Activated CD4-positive, alpha-beta T cell treated with anti-CD3 and anti-CD28 coated beads, Interleukin-10, Interleukin-2, amounts not matched to agents 100 ng/mL and 50 ng/mL, durations not matched to agents 16 hours and 8 hours (primary cell): ENCODE measurements around the gene CTXN1.
"Not testable (repeated sequence)": the region's sequence is repeated elsewhere in the genome, so short reads cannot be mapped to it uniquely, and the experiment has no call there.

Source experiments
- DNase-seq: peaks from one replicate; pipeline ENCODE4 v3.0.0-alpha.2; 2020

Gene CTXN1

DNA sequence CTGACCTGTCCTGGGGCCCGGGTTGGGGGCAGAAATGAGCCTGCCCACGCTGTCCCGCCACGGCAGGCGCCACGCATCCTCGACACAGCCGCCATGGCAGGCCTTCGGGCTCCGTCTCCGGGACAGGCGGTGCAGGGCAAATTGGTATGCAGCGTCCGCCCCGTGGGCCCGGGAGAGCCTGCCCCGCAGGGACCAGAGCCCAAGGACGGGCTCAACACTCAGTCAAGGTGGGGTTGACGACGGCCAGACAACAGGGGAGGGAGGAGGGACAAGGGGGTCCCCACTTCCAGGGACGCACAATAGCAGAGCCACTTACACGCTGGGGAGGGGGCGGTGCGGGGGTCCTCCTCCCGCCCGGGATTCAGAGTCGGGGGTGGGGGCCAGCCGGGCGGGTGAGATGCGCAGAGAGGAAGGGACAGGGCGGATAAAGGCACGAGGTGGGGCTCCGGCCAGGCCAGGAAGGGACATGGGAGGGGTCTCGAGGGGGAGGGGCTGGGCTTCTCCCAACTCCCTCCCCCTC lies 1.2 kb downstream of the CTXN1 start:
- no peak for DNase-seq

DNA sequence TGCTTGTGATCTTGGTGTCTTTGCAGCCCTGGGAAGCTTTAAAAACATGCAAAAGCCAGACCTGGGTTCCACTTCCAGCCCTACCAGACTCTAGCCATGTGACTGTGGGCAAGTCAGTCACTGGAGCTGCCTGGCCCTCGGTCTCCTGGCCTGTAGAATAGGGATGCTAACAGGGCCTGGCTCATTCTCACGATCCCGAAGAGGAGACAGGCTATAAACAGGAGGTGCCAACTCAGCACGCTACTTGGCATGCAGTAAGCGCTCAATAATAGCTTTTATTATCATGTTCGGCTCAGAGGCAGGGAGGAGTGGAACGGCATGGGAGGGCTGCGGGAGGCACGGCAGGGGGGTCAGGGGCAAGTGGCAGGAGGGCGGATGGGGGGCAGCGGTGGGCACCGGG lies 1.7 kb downstream of the CTXN1 start:
- no peak for DNase-seq

DNA sequence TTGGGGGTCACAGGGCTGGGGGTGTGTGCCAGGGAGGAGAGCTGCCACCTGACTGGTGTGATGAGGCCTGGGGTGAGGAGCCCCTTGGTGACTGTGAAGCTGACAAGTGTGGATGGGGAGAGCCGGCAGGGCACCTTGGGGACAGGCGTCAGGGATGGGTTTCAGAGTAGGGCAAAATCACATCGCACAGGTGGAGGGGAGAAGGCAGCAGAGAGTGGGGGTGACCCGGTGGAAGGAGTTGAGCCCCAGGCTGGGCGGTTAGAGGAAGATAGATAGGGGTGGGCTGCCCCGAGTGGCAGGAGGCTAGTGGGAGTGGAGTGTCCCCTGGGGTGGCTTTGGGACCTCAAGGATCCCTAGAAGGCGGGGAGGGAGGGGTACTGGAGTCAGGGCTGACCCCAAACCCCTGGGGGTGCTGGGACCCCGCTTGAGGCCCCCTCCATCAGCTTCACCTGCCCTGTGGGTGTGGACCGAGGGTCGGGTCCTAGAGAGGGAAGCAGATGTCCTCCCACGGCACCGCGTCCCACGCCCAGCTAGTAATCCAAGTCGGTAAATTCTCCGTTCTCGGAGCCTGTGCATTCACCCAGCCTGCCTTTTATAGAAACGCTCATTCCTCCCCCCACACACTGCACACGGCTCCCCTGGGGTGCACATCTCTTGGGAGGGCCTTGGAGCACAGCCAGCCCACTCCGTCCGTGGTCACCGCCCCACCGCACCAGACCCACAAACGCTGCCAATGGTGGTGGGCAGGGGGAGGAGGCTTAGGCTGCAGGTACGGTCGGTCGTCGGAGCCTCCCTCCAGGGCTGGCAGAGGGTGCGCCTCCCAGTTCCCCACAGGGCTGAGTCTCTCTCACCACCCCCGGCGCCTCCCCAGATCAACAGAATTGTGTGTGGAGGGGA lies 2.4 kb downstream of the CTXN1 start:
- no peak for DNase-seq

DNA sequence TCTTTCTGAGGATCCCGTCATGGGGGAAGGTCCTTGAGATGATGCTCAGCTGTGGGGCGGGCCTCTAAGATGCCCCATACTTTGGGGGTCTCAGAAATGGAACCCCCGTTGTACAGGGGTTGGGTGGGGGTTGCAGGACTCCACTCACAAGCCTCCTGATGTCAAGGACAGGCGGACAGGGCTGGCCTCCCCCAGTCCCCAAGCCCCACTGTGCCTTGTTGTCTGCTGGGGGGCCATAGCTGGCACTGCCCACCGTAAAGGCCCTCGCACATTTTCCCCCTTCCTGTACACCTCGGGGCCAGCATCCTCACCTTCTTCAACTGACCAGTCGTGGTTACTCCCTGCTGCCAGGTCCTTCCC lies 3.1 kb downstream of the CTXN1 start:
- DNase-seq = no peak

GRCh38 chr19:7921967-7922835 lies 3.7 kb downstream of the CTXN1 start:
- no peak for DNase-seq

- DNase-seq = no peak
Observed at GRCh38 chr19:7921302-7921966, 4.5 kb downstream of the CTXN1 start.

- peak; percentile 98 for DNase-seq
Observed at GRCh38 chr19:7920519-7921301, 5.2 kb downstream of the CTXN1 start.

DNA sequence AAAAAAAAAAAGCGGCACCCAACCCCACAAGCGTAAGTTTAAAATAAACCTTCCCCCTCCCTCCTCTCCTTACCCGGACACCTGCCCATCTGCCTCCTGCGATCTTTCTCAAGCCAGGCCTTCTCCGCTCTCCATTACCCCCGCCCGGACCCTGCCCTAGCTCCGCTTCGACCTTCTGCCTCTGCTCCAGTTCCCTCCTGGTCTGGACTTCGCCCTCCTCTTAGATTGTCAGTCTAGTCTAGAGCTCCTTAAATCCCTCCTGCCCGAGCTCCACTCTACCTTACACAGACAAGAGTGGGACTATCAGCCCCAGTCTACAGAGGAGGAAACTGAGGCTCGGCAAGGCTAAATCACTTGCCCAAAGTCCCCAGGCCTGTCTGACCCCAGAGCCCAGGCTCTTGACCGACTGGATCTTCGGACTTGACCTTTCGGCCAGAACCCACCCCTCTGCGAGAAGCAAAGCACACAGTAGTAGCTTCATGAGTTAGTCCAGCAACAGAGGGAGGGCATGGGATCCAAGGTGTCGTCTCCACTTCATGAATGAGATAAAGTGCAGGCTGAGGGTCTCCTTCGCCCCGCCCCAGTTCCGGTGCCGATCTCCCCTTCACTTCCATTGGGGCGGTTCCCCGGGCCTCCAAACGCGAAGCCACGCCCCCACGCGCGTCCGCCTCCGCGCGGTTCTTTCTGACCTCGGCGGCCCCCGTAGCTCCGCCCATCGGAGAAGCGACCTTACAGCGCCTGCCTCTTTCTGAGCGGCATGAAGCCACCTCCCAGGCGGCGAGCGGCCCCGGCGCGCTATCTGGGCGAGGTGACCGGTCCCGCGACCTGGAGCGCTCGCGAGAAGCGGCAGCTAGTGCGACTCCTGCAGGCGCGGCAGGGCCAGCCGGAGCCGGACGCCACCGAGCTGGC lies 6.1 kb downstream of the CTXN1 start, which contains the start of gene SNAPC2:
Gene SNAPC2, plus strand, starts transcription at position 729 of the 909 bp plus-strand sequence. Its CDS starts 29 bp downstream, at position 758.
- DNase-seq = peak; percentile 97

DNA sequence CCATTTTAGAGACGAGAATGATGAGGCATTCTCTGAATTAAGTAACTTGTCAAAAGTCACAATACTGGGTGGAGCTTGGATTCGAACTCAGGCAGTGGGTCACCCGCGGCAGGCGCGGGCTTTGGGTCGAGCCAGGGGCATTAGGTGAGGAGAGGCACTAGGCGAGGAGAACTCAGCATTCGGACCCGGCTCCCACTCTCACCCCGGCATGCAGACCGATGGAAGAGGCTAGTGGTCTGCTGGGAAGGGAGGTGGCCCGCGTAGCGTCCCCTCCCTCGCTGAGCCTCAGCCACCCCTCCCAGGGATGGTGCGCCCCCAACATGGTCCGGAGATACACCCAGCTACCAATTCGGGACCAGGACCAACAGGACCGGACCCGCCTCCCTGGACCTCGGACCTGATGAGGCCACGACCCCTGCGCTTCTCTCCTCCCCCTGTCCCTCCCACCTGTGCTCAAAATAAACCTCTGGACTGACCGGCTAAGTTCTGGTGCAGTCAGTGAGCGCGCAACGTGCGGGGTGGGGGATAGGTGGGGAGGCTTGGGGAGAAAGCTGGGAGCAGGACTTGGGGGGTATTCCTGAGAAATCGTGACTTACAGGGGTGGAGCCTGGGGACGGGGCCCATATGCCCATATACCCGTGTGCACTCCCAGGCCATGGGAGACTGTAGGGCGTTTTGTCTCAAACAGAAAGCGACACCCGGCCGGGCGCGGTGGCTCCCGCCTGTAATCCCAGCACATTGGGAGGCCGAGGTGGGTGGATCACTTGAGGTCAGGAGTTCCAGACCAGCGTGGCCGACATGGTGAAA lies 7.1 kb downstream of the CTXN1 start:
- no peak for DNase-seq

DNA sequence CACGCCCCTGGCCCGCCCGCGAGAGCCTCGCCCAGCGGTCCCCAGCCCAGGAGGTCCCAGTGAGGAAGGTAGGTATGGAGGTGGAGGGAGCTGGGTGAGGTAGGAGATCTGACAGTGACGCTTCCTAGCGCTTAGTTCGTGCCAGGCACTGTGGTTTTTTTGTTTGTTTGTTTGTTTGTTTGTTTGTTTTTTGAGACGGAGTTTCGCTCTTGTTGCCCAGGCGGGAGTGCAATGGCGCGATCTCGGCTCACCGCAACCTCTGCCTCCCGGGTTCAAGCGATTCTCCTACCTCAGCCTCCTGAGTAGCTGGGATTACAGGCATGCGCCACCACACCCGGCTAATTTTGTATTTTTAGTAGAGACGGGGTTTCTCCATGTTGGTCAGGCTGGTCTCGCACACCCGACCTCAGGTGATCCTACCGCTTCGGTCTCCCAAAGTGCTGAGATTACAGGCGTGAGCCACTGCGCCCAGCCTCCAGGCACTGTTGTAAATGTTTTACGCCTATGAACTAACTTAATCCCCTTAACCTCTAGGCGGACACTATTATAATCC lies 7.8 kb downstream of the CTXN1 start:
- DNase-seq = not testable (repeated sequence)

GRCh38 chr19:7917267-7918061 lies 8.5 kb downstream of the CTXN1 start:
- DNase-seq = peak; percentile 69

- no peak for DNase-seq
Observed at GRCh38 chr19:7916955-7917266, 9.0 kb downstream of the CTXN1 start.

- DNase-seq = peak; percentile 60
Observed at GRCh38 chr19:7916103-7916954, 9.6 kb downstream of the CTXN1 start.

GRCh38 chr19:7915250-7916102 lies 10.5 kb downstream of the CTXN1 start:
- no peak for DNase-seq

DNA sequence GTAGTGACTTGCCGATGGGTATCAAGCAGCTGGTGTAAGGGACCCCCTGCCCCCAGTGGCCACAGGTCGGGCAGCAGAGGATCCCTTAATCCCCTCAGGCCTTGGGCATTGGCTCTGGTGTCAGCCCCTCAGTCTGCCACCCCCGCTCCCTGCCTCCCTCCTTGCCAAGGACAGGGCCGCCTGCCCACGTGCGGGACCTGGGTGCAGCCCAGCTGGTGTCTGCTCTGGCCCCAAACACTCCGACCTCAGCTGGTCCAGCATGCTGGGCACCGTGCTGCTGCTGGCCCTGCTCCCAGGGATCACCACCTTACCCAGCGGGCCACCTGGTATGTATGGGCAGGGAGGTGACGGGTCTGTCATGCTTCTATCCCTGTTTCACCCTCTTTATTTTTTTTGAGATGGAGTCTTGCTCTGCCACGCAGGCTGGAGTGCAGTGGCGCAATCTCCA lies 11.3 kb downstream of the CTXN1 start, which contains the start of gene TGFBR3L:
Gene TGFBR3L, plus strand, starts transcription at position 233 of the 448 bp plus-strand sequence.
- no peak for DNase-seq

GRCh38 chr19:7914099-7914498 lies 11.8 kb downstream of the CTXN1 start:
- DNase-seq = no peak

DNA sequence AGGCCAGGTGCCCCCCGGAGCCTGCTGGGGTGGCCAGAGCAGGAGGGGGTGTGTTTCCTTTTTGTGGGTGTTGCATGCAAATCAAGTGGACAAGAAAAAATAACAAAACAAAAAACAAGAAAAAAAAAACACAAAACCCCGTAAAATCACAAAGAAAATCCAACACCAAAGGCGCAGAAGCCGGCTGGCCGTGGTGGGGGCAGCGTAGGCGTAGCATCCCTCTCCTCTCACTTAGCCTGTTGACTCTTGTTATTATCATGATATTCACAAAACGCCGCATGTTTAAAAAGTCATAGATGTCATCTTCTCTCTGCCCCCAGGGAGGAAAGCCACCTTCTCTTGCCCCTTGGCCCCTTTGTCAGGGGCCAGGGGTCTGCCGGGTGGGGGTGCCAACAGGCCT lies 12.3 kb downstream of the CTXN1 start:
- no peak for DNase-seq
